Rectal smooth muscle tissue (tissue), 1 donor: ENCODE data around the gene GAS7.
"Not testable (repeated sequence)": the region's sequence is repeated elsewhere in the genome, so short reads cannot be mapped to it uniquely, and the experiment has no call there.

Source experiments
- H3K27ac ChIP-seq: one replicate; pipeline ENCODE4 v1.7.0; 2013; ENCODE audit warnings: low read depth, low read length, inconsistent platforms
- H3K27me3 ChIP-seq: one replicate; pipeline ENCODE4 v1.7.0; 2013; ENCODE audit warnings: low read length; ENCODE audit not compliant: control insufficient read depth, insufficient read depth
- H3K36me3 ChIP-seq: one replicate; pipeline ENCODE4 v1.7.0; 2013; ENCODE audit warnings: low read length; ENCODE audit not compliant: control insufficient read depth, insufficient read depth
- H3K4me1 ChIP-seq: one replicate; pipeline ENCODE4 v1.7.0; 2013; ENCODE audit warnings: low read length; ENCODE audit not compliant: control insufficient read depth, insufficient read depth
- H3K4me3 ChIP-seq: one replicate; pipeline ENCODE4 v1.7.0; 2013; ENCODE audit warnings: low read length
- H3K9ac ChIP-seq: one replicate; pipeline ENCODE4 v1.7.0; 2013; ENCODE audit warnings: low read length

The GAS7 gene

DNA sequence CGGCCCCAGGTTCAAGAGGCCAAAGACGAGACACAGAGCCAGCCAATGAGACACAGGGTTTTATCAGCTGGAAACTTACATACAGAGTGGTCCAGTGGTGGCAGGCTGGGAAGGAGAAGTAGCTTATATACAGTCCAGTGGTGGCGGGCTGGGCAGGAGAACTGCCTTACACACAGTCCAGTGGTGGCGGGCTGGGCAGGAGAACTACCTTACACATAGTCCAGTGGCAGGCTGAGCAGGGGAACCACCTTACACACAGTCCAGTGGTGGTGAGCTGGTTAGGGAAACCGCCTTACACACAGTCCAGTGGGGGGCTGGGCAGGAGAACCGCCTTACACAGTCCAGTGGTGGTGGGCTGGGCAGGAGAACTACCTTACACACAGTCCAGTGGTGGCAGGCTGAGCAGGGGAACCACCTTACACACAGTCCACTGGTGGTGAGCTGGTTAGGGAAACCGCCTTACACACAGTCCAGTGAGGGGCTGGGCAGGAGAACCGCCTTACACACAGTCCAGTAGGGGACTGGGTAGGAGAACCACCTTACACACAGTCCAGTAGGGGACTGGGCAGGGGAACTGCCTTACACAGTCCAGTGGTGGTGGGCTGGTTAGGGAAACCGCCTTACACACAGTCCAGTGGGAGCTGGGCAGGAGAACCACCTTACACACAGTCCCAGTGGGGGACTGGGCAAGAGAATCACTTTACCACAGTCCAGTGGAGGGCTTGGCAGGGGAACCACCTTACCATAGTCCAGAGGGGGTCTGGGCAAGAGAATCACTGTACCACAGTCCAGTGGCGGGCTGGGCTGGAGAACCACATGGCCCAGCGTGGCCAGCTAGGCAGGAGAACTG, 90.9 kb downstream of the GAS7 start:
- Histone ChIP-seq H3K36me3 (no peaks in the 10 kb centered on the region), H3K4me3 (no peak overlapping the region), H3K27ac (peak overlapping the region; percentile 8), H3K27me3 (no peaks in the 10 kb centered on the region), H3K4me1 (peaks cover 3% of the 10 kb centered on the region), H3K9ac (no peak overlapping the region)

DNA sequence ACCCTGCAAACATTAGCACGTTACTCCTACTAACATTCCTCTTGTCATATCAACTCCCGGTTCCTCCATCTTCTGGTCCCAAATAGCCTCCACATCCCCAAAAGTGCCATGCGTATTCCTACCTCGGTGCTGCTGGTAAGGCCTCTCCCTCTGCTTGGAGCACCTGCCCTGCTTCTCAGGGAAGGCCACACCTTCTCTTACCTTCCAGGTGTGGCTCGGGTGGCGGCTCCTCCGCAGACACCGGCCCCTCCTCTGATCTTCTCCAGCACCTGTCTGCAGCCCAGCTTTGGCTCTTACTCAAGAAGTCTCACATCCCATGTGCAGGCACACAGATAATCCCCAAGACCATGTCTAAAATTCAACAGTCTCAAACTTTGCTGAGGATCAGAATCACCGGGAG, 92.3 kb downstream of the GAS7 start:
- Histone ChIP-seq H3K4me3 (no peak overlapping the region), H3K27me3 (no peaks in the 10 kb centered on the region), H3K9ac (no peak overlapping the region), H3K27ac (no peak overlapping the region), H3K4me1 (peaks cover 3% of the 10 kb centered on the region), H3K36me3 (no peaks in the 10 kb centered on the region)

DNA sequence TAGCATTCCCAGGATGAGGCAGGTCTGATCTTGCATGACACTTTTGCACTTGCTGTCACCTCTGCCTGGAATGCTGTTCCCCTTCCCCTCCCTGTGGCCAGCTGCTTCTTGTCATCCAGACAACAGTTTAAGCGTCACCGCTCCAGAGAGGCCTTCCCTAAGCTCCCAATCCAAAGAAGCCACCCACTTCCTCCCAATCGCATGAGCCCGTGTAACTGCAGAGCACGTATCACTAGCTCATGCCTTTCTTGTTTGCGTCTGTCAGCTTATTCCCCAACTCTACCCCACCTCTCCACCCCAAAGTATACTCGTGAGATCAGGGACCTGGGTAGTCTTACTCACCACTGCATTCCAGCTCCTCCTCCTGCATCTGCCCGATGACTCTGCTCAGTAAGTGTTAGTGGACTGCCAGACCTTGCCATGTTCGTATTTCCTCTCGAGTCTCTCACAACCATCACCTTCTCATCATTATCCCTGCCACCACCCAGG, 92.8 kb downstream of the GAS7 start:
- no peak overlapping the region for H3K27ac ChIP-seq
- no peaks in the 10 kb centered on the region for H3K27me3 ChIP-seq
- no peak overlapping the region for H3K4me3 ChIP-seq
- peaks cover 3% of the 10 kb centered on the region for H3K4me1 ChIP-seq
- H3K36me3 ChIP-seq, result no peaks in the 10 kb centered on the region
- no peak overlapping the region for H3K9ac ChIP-seq

DNA sequence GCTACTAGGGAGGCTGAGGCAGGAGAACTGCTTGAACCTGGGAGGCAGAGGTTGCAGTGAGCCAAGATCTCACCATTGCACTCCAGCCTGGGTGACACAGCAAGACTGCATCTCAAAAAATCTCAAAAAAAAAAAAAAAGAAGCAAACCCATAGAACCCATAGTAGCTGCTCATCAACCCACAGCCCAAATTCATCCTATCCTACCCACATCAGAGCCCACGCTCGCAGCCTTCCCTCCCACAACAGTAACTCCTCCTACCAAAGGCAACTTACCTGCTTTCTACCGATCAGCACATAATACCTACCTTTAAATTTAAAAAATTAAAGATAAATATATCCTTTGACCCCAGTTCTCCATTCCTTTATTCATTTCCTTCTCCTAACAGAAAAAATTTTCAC, 94.7 kb downstream of the GAS7 start:
- Histone ChIP-seq H3K27me3 (no peaks in the 10 kb centered on the region), H3K27ac (no peak overlapping the region), H3K4me3 (no peak overlapping the region), H3K4me1 (peaks cover 3% of the 10 kb centered on the region), H3K36me3 (no peaks in the 10 kb centered on the region), H3K9ac (no peak overlapping the region)

DNA sequence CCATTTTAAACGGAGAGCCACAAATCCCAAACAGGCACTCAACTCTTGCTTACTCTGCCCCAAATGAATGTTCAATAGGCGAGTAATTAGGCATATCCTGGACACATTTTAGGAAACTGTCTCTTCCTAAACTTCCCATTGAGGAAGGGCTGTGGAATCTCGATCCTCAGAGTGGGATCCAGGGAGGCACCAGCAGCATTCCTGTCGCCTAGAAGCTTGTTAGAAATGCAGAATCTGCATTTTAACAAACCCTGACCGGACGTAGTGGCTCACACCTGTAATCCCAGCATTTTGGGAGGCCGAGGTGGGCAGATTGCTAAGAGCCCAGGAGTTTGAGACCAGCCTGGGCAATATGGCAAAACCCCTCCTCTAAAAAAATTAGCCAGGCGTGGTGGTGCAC, 95.6 kb downstream of the GAS7 start:
- no peak overlapping the region for H3K9ac ChIP-seq
- H3K4me3 ChIP-seq, result no peak overlapping the region
- H3K36me3 ChIP-seq, result no peaks in the 10 kb centered on the region
- no peak overlapping the region for H3K27ac ChIP-seq
- no peaks in the 10 kb centered on the region for H3K27me3 ChIP-seq
- peaks cover 3% of the 10 kb centered on the region for H3K4me1 ChIP-seq

DNA sequence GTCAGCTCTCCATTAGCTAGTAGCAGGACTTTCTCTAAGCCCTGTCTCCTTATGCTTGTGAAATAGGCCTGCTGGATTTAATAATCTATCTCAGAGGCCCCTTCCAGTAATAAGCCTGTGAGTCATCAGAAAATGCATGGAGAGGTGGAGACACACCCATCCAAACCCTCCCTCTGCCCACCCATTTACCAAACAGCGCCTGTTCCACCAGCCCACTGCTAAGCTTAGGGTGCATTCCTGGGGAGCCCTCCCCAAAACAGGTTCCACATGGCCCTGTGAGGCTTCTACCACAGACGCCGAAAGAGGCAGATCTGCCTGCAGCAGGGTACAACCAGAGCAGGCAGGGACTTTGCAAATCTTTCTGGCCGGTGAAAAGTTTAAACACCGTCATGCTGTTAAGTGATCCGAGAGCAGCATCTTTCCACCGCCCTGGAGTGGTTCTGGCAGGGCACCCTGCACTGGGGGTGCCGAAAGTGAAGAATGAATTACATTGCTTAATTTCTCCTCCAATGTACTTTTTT, 99.3 kb downstream of the GAS7 start:
- Histone ChIP-seq H3K9ac (no peak overlapping the region), H3K4me1 (no peaks in the 10 kb centered on the region), H3K36me3 (no peaks in the 10 kb centered on the region), H3K27ac (peak overlapping the region; percentile 40), H3K4me3 (no peak overlapping the region), H3K27me3 (no peaks in the 10 kb centered on the region)

DNA sequence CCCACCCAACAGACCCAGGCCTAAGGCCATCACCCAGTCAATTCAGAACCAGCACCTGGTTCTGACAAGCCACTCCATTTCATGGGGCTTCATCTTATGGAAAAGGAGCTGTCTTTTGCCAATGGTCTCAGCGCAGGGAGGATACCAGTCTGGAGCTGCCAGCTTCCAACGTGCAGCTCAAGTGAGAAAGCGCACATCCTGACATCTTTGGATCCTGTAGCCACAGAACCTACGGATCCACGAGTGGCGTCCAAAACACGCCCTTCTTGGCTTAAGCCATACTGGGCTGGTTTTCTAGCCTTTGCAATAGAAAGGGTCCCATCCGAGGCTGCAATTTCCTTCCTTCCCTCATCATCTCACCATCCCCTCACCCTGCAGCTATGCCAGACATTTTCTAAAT, 101.8 kb downstream of the GAS7 start:
- no peak overlapping the region for H3K27ac ChIP-seq
- H3K4me1 ChIP-seq, result no peaks in the 10 kb centered on the region
- no peak overlapping the region for H3K9ac ChIP-seq
- H3K4me3 ChIP-seq, result no peak overlapping the region
- H3K27me3 ChIP-seq, result no peaks in the 10 kb centered on the region
- no peaks in the 10 kb centered on the region for H3K36me3 ChIP-seq

DNA sequence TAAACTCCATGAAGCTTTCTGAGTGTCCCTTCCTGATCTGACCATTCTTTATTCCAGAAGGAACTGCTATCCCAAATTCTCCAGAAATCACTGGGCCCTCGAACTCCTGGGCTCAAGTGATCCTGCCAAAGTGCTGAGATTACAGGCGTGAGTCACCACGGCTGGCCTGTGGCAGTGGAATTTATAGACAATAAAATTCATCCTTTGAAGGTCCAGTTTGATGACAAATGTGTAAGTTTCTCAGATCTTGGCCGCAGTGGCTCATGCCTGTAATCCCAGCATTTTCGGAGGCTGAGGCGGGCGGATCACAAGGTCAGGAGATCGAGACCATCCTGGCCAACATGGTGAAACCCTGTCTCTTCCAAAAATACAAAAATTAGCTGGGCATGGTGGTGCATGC, 103.1 kb downstream of the GAS7 start:
- not testable (repeated sequence) for H3K27ac ChIP-seq, H3K4me1 ChIP-seq, H3K27me3 ChIP-seq

DNA sequence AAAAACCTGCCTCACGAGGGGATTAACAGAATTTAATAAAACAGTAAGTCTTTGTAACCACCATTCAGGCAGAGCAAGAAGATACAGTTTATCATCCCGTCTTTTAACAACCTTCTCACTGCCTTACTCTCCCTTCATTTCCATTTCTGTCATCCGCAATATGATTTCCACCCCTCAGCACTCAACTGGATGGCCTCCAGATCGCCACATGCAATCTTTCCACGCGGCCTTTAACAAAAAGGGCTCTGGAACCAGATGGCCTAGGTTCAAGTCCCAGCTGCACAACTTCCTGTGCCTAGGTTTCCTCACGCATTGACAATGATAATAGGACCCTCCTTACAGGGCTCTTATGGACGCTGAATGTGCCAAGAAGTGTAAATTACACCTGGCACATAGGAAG, 103.6 kb downstream of the GAS7 start:
- Histone ChIP-seq H3K27me3 (no peaks in the 10 kb centered on the region), H3K27ac (no peak overlapping the region), H3K36me3 (no peaks in the 10 kb centered on the region), H3K4me3 (no peak overlapping the region), H3K9ac (no peak overlapping the region), H3K4me1 (peaks cover 8% of the 10 kb centered on the region)

More for the DNA sequence above, 103.1 kb downstream of the GAS7 start:
- not testable (repeated sequence) for H3K9ac ChIP-seq, H3K36me3 ChIP-seq, H3K4me3 ChIP-seq

DNA sequence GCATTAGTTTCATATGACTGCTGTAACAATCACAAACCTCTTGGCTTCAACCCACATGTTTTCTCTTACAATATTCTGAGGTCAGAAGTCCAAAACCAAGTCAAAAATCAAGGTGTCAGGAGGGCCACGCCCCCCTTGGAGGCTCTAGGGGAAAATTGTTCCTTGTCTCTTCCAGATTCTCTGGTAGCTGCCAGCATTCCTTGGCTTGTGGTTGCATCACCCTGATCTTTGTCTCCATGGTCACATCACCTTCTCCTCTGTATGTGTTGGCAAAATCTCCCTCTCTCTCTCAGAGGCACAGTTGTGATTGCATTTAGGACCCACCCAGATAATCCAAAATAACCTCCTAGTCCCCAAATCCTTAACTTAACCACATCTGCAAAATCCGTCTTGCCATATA, 105.8 kb downstream of the GAS7 start:
- H3K4me1 ChIP-seq, result peaks cover 17% of the 10 kb centered on the region
- no peaks in the 10 kb centered on the region for H3K36me3 ChIP-seq
- H3K4me3 ChIP-seq, result no peak overlapping the region
- H3K27me3 ChIP-seq, result no peaks in the 10 kb centered on the region
- no peak overlapping the region for H3K9ac ChIP-seq
- H3K27ac ChIP-seq, result no peak overlapping the region

DNA sequence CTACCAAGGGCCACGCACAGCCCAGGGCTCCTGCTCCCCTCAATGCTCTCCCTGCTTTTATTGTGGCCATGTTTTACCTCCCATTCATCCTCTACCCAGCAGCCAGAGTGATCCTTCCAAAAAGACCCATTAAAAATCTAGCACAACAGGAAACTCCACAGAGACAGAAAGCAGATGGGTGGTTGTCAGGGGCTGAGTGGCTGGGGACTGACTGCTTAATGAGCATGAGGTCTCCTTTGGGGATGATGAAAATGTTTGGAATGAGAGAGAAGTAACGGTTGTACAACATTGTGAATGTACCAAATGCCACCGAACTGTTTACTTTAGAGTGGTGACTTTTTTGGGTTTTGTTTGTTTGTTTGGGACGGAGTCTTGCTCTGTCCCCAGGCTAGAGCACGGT, 107.4 kb downstream of the GAS7 start:
- Histone ChIP-seq H3K27ac (no peak overlapping the region), H3K4me1 (peaks cover 29% of the 10 kb centered on the region), H3K27me3 (no peaks in the 10 kb centered on the region), H3K4me3 (no peak overlapping the region), H3K9ac (no peak overlapping the region), H3K36me3 (no peaks in the 10 kb centered on the region)

DNA sequence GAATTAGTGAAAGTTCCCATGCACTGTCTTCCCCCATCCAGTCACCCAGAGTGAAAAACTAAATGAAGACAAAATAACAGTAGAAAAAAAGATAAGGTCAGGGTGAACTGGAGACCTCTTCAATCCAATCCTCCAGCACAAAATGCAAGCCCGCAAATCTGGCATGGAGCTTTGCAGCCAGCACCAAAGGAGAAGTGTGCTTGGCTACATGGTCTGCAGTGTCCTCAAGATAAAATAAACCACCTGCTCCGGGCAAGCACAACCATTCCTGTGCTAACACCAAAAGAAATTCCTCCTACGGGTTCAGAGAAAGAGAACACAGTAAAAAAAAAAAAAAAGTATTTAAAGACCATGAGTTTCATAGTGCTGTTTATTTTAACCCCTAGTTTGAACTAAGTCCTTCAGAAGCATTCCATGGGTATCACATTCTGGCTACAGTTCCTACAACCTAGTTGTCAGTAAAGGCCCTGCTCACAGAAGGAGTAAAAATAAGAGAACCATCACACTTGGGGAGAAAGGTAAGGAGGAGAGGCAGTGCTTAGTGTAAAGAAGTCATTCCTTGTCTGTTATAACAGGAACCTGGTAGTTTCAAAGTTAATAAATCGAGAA, 109.1 kb downstream of the GAS7 start:
- Histone ChIP-seq H3K27ac (no peak overlapping the region), H3K9ac (no peak overlapping the region), H3K4me1 (peaks cover 33% of the 10 kb centered on the region), H3K36me3 (no peaks in the 10 kb centered on the region), H3K27me3 (no peaks in the 10 kb centered on the region), H3K4me3 (no peak overlapping the region)
